Parathyroid adenoma (tissue), 2 donors: Measurements from ENCODE around the gene TRABD2A.

Source experiments
- H2AFZ ChIP-seq: fragments of 300-600 bp; sonication (generic); one replicate; pipeline ENCODE4 v1.7.0; 2017; ENCODE audit warnings: antibody characterized with exemption, mild to moderate bottlenecking
- H3K27ac ChIP-seq: fragments of 300-600 bp; sonication (generic); one replicate; pipeline ENCODE4 v1.7.0; 2017
- H3K27me3 ChIP-seq: fragments of 300-600 bp; sonication (generic); one replicate; pipeline ENCODE4 v1.7.0; 2017; ENCODE audit warnings: low read length; ENCODE audit not compliant: control insufficient read depth, insufficient read depth
- H3K36me3 ChIP-seq: fragments of 300-600 bp; sonication (generic); one replicate; pipeline ENCODE4 v1.7.0; 2017; ENCODE audit warnings: low read length; ENCODE audit not compliant: control insufficient read depth, insufficient read depth
- H3K4me1 ChIP-seq: fragments of 300-600 bp; sonication (generic); one replicate; pipeline ENCODE4 v1.7.0; 2017; ENCODE audit warnings: control low read depth
- H3K4me2 ChIP-seq: fragments of 300-600 bp; sonication (generic); one replicate; pipeline ENCODE4 v1.7.0; 2017; ENCODE audit warnings: low read length
- H3K4me3 ChIP-seq: fragments of 300-600 bp; sonication (generic); one replicate; pipeline ENCODE4 v1.7.0; 2017; ENCODE audit warnings: low read depth, low read length
- H3K79me2 ChIP-seq: fragments of 300-600 bp; sonication (generic); one replicate; pipeline ENCODE4 v1.7.0; 2017; ENCODE audit warnings: control low read depth
- H3K9ac ChIP-seq: fragments of 300-600 bp; sonication (generic); one replicate; pipeline ENCODE4 v1.7.0; 2017; ENCODE audit warnings: mild to moderate bottlenecking
- H3K9me3 ChIP-seq: fragments of 300-600 bp; sonication (generic); one replicate; pipeline ENCODE4 v1.7.0; 2017; ENCODE audit warnings: low read length; ENCODE audit not compliant: control insufficient read depth
- CTCF ChIP-seq: fragments of 300-600 bp; sonication (generic); IDR thresholded peaks from one replicate; pipeline ENCODE4 v1.7.0; 2017; ENCODE audit warnings: antibody characterized with exemption, mild to moderate bottlenecking
- donor health status: primary hyperparathyroidism.

TRABD2A gene

GRCh38 chr2:84792856-84793522 lies 87.9 kb downstream of the TRABD2A start:
- H3K9me3 ChIP-seq = no peaks in the 10 kb centered on the region

GRCh38 chr2:84788498-84788897 lies 92.4 kb downstream of the TRABD2A start:
- Histone ChIP-seq H3K27ac (no peak overlapping the region), H3K79me2 (no peaks in the 10 kb centered on the region), H3K4me1 (no peaks in the 10 kb centered on the region), H3K36me3 (no peaks in the 10 kb centered on the region), H3K9ac (no peak overlapping the region), H3K9me3 (no peaks in the 10 kb centered on the region), H2AFZ (no peak overlapping the region), H3K4me3 (no peak overlapping the region), H3K27me3 (no peaks in the 10 kb centered on the region), H3K4me2 (no peak overlapping the region)
- TF ChIP-seq CTCF = no peak

More at GRCh38 chr2:84792856-84793522, 87.9 kb downstream of the TRABD2A start:
- Histone ChIP-seq H3K4me2 (no peak overlapping the region), H3K27me3 (no peaks in the 10 kb centered on the region), H3K9ac (no peak overlapping the region), H3K4me3 (no peak overlapping the region), H3K79me2 (no peaks in the 10 kb centered on the region), H3K36me3 (no peaks in the 10 kb centered on the region), H3K27ac (no peak overlapping the region), H2AFZ (no peak overlapping the region), H3K4me1 (no peaks in the 10 kb centered on the region)
- TF ChIP-seq CTCF = no peak

GRCh38 chr2:84788027-84788426 lies 92.9 kb downstream of the TRABD2A start:
- H3K27ac ChIP-seq = no peak overlapping the region
- no peak for TF ChIP-seq CTCF
- H3K4me2 ChIP-seq = no peak overlapping the region
- H3K36me3 ChIP-seq = no peaks in the 10 kb centered on the region
- H3K79me2 ChIP-seq = no peaks in the 10 kb centered on the region
- no peak overlapping the region for H2AFZ ChIP-seq
- H3K9me3 ChIP-seq = no peaks in the 10 kb centered on the region
- no peaks in the 10 kb centered on the region for H3K27me3 ChIP-seq
- no peak overlapping the region for H3K9ac ChIP-seq
- no peaks in the 10 kb centered on the region for H3K4me1 ChIP-seq
- H3K4me3 ChIP-seq = no peak overlapping the region

GRCh38 chr2:84786601-84787000 lies 94.3 kb downstream of the TRABD2A start:
- Histone ChIP-seq H3K79me2 (no peaks in the 10 kb centered on the region), H3K4me1 (no peaks in the 10 kb centered on the region), H3K9me3 (no peaks in the 10 kb centered on the region), H3K27me3 (no peaks in the 10 kb centered on the region), H2AFZ (no peak overlapping the region), H3K4me2 (no peak overlapping the region), H3K36me3 (no peaks in the 10 kb centered on the region), H3K27ac (no peak overlapping the region), H3K4me3 (no peak overlapping the region), H3K9ac (no peak overlapping the region)
- TF ChIP-seq CTCF = no peak

- H3K4me2 ChIP-seq = no peak overlapping the region
Measured at GRCh38 chr2:84785950-84786349, 94.9 kb downstream of the TRABD2A start.

More at GRCh38 chr2:84785950-84786349, 94.9 kb downstream of the TRABD2A start:
- Histone ChIP-seq H3K9ac (no peak overlapping the region), H3K79me2 (no peaks in the 10 kb centered on the region), H3K9me3 (no peaks in the 10 kb centered on the region), H3K27me3 (no peaks in the 10 kb centered on the region), H3K4me3 (no peak overlapping the region), H3K27ac (no peak overlapping the region), H3K36me3 (no peaks in the 10 kb centered on the region), H2AFZ (no peak overlapping the region), H3K4me1 (no peaks in the 10 kb centered on the region)
- TF ChIP-seq CTCF = no peak
